Naive thymus-derived CD8-positive, alpha-beta T cell (primary cell): ENCODE data around the gene REEP3. TPM values are rescaled to one million over a fixed set of nuclear protein-coding genes. Genes with fewer than 3 reads are reported as not detected.
A peak's percentile ranks its signal among the peaks of the same experiment; 100 is the strongest.

ENCODE experiments used
- ATAC-seq, 2 donors: fragments of 150-1000 bp; cut with Tn5 transposase in 1 of 2; sonication (Bioruptor Pico), chemical (Tn5 transposase) in 1 of 2; 1 replicate in 1 of 2; 2 replicates in 1 of 2; pipeline ENCODE4 v1.10.0; 2021; ENCODE audit warnings: mild to moderate bottlenecking in 2 of 2, moderate library complexity in 2 of 2
- POLR2A ChIA-PET: fragments of 350-600 bp; sonication (Branson Sonifier 250); formaldehyde crosslinking; loops from one replicate; lab custom pipeline; 2021; ENCODE audit warnings: antibody characterized with exemption; lab: Charles Lee
- DNase-seq, 10 donors: peaks; one replicate each; pipeline versions ENCODE4 v3.0.0 to v3.0.0-alpha.2; 2020 to 2022
- H3K27ac Mint-ChIP-seq, 10 donors: one replicate each; pipeline ENCODE4 v1.8.0; 2020 to 2022; ENCODE audit warnings: mild to moderate bottlenecking in 10 of 10, mixed read lengths in 10 of 10, moderate library complexity in 4 of 10, inconsistent platforms in 1 of 10
- H3K27me3 Mint-ChIP-seq, 5 donors: one replicate each; pipeline ENCODE4 v1.8.0; 2021 to 2022; ENCODE audit warnings: mixed read lengths in 5 of 5
- H3K36me3 Mint-ChIP-seq, 3 donors: one replicate each; pipeline ENCODE4 v1.8.0; 2020 to 2022; ENCODE audit warnings: mixed read lengths in 3 of 3, mild to moderate bottlenecking in 2 of 3, inconsistent platforms in 1 of 3
- H3K4me1 Mint-ChIP-seq, 4 donors: one replicate each; pipeline ENCODE4 v1.8.0; 2021 to 2022; ENCODE audit warnings: mixed read lengths in 4 of 4
- H3K4me3 Mint-ChIP-seq, 10 donors: one replicate each; pipeline ENCODE4 v1.8.0; 2020 to 2022; ENCODE audit warnings: mild to moderate bottlenecking in 10 of 10, mixed read lengths in 10 of 10, moderate library complexity in 6 of 10, inconsistent platforms in 1 of 10
- H3K9me3 Mint-ChIP-seq, 9 donors: one replicate each; pipeline ENCODE4 v1.8.0; 2020 to 2022; ENCODE audit warnings: mixed read lengths in 9 of 9, mild to moderate bottlenecking in 3 of 9, inconsistent platforms in 1 of 9, moderate library complexity in 1 of 9
- polyA plus RNA-seq, 3 donors: library from polyadenylated mRNA; unstranded; fragments of 300-500 nt; fragmentation: Illumina TruSeq; gene quantifications; one replicate each; pipeline ENCODE4 v1.2.3, GENCODE V29; 2021
- total RNA-seq, 8 experiments: library from RNA in 2 of 8; stranded (reverse) in 2 of 8; gene quantifications; one replicate each; pipeline ENCODE4 v1.2.3 and lab custom pipeline; 2021 to 2026

REEP3 gene
- total and polyA plus RNA-seq, 5 experiments from 2014 or later: 3.8 to 10.7 (median 6.1) TPM

DNA sequence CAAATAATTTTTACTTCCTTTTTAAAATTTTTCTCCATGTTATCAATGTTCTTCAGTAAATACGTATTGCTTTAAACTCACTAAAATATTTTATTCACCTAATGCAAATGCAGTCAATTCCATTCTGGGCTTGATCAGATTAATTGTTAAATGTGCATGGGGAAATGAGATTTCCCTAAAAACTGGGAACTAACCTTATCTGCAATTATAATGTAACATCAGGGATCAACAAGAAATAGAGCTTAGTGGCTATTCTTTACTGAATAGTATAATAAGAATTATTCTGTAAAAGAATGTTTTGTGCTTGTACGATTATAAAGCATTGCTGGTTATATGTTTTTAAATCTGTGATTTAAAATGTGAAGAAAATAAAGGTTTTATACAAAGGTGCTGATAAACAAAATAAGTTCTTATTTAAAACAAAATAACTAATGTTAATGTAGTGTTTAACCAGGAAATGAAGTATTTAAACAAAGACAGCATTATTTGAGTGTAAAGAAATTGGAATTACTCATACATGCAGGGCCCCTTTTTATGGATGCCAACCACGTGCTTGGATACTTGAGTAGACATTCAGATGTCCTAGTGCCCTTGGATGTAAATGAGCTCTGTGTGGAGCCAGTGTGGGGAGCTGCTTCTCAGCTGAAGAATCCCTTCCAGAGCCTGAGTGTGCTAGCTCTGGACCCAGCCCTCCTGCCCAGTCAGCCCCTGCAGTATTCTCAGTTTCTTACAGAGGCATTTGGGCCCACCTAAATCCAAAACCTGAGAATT is 84.2 kb downstream of the REEP3 start:
- H3K9me3 Mint-ChIP-seq: no peaks in the 10 kb centered on the region
- no peaks in the 10 kb centered on the region for H3K27me3 Mint-ChIP-seq
- ATAC-seq (no peak), DNase-seq (no peak)
- peaks cover 0 to 10% (median 1%) of the 10 kb centered on the region in 4 donors for H3K4me1 Mint-ChIP-seq
- POLR2A ChIA-PET: interaction anchor here (0.6 to 0.7 kb wide), 2 partner anchors 15 to 472 kb away, joined by 3 read pairs; partner anchors contain the start of gene NRBF2
- H3K4me3 Mint-ChIP-seq: no peak overlapping the region
- H3K27ac Mint-ChIP-seq: no peak overlapping the region
- H3K36me3 Mint-ChIP-seq: peaks cover 0 to 11% (median 3%) of the 10 kb centered on the region in 3 donors

DNA sequence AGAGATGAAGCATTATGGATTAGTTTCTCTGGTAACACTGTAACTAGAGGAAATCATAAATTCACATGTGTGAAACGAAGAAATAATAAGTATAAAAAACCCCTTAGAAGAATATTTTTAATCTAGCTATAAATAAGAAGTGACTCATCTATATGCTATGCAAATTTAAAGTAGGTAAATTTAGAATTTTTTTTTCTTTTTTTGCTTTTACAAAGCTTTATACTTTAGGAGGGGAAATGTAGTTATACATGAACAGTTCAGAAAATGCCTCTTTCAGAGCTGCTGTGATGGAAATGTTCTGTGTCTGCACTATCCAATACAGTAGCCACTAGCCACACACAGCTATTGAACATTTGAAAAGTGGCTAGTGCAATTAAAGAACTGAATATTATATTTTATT is 87.3 kb downstream of the REEP3 start:
- Mint-ChIP-seq H3K36me3 (no peaks in the 10 kb centered on the region), H3K27me3 (no peaks in the 10 kb centered on the region), H3K4me3 (no peak overlapping the region), H3K4me1 (peaks cover 0 to 9% (median 1%) of the 10 kb centered on the region in 4 donors), H3K9me3 (no peaks in the 10 kb centered on the region), H3K27ac (no peak overlapping the region)
- no peak for ATAC-seq
- POLR2A ChIA-PET: no interaction called here
- DNase-seq: no peak

DNA sequence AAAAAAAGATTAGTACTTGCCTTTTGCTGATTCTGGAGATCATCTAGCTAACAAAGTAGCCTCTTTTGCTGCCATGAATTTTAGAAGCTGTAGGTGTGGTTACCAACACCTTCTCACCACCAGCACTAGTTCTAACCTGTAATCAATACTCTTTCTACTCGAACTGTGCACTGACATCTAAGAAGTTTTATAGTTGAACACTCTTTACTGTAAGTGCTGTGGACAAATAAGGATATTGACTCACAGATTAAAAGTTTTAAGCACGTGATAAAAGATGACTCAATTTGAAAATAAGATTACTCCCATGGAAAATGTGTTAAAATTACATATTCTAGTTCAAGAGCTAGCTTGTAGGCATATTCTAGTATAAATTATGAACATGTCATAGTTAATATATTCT is 89.9 kb downstream of the REEP3 start:
- H3K4me3 Mint-ChIP-seq: no peak overlapping the region
- peaks cover 0 to 5% (median 1%) of the 10 kb centered on the region in 4 donors for H3K4me1 Mint-ChIP-seq
- no peaks in the 10 kb centered on the region for H3K27me3 Mint-ChIP-seq
- ATAC-seq: no peak
- no peak for DNase-seq
- POLR2A ChIA-PET: no interaction called here
- no peaks in the 10 kb centered on the region for H3K9me3 Mint-ChIP-seq
- peaks cover 0 to 6% (median 3%) of the 10 kb centered on the region in 3 donors for H3K36me3 Mint-ChIP-seq
- H3K27ac Mint-ChIP-seq: no peak overlapping the region

DNA sequence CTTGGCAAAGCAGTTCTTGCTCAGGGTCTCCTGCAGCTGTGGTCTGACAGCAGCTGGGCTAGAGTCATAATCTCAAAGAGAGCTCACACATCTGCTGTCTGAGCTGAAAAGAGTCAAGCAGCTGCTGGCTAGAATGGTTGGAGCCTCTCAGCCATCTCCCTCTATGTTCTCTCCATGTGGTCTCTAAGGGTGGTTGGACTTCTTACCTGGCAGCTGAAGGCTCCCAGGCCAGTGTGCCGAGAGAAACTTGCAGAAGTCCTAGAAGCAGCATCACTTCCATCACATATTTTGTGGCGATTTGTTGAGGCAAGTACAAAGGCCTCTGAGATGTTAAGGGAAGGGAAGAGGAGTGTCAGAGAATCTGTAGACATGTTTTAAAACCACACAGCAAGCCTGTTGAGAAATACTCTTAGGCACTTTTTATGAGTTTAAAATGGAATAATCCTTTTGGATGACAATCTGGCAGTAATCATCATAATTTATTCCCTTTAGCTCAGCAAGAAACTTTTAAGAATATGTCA is 93.2 kb downstream of the REEP3 start:
- no peaks in the 10 kb centered on the region for H3K27me3 Mint-ChIP-seq
- POLR2A ChIA-PET: no interaction called here
- no peaks in the 10 kb centered on the region for H3K9me3 Mint-ChIP-seq
- ATAC-seq: no peak
- peaks cover 0 to 4% (median 2%) of the 10 kb centered on the region in 4 donors for H3K4me1 Mint-ChIP-seq
- DNase-seq: no peak
- H3K4me3 Mint-ChIP-seq: no peak overlapping the region
- H3K27ac Mint-ChIP-seq: peak overlapping the region in 2 of 10 donors; percentile 14 to 17
- H3K36me3 Mint-ChIP-seq: peaks cover 0 to 17% (median 3%) of the 10 kb centered on the region in 3 donors

DNA sequence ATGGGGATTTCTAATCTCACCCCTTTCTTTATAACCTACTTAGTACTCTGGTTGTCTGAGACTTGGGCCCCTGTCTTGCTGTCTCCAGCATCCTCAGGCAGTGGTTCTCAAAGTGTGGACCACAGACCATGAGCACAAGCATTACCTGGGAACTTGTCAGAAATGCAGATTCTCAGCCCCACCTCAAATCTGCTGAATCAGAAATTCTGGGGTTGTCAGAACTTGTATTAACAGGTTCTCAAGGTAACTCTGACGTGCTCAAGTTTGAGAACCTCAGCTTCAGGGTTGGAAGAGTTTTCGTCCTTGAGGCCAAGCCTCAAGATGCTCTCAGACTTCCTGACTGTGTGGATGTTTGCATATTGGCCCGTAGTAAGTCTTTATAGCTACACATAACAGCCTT is 97.4 kb downstream of the REEP3 start:
- peaks cover 0 to 27% (median 6%) of the 10 kb centered on the region in 3 donors for H3K36me3 Mint-ChIP-seq
- ATAC-seq (no peak), DNase-seq (no peak)
- H3K27me3 Mint-ChIP-seq: no peaks in the 10 kb centered on the region
- H3K4me3 Mint-ChIP-seq: no peak overlapping the region
- POLR2A ChIA-PET: no interaction called here
- no peaks in the 10 kb centered on the region for H3K9me3 Mint-ChIP-seq
- no peak overlapping the region for H3K27ac Mint-ChIP-seq
- peaks cover 0 to 4% (median 1%) of the 10 kb centered on the region in 4 donors for H3K4me1 Mint-ChIP-seq

DNA sequence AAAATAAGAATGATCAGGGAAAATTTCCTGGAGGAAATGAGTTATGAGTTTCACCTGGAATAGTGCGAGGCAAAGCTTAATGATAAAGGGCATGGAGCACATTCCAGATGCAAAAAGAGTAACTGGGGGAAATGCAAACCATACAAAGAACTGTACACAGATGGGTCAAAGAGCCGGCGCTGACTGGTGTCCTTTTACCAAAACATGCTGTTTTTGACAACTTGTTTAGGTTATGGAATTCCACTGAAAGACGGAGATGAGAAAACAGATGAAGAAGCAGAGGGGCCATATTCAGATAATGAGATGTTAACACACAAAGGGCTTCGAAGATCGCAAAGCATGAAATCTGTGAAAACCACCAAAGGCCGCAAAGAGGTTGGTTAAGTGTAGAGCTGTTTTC is 98.2 kb downstream of the REEP3 start:
- H3K27me3 Mint-ChIP-seq: no peaks in the 10 kb centered on the region
- H3K9me3 Mint-ChIP-seq: no peaks in the 10 kb centered on the region
- POLR2A ChIA-PET: interaction anchor here (0.6 kb wide), 1 partner anchor 1086 kb away, joined by 3 read pairs; no protein-coding TSS in a partner anchor
- H3K4me3 Mint-ChIP-seq: no peak overlapping the region
- no peak for ATAC-seq
- H3K36me3 Mint-ChIP-seq: peaks cover 0 to 27% (median 6%) of the 10 kb centered on the region in 3 donors
- peaks cover 0 to 4% (median 1%) of the 10 kb centered on the region in 4 donors for H3K4me1 Mint-ChIP-seq
- H3K27ac Mint-ChIP-seq: no peak overlapping the region
- no peak for DNase-seq

DNA sequence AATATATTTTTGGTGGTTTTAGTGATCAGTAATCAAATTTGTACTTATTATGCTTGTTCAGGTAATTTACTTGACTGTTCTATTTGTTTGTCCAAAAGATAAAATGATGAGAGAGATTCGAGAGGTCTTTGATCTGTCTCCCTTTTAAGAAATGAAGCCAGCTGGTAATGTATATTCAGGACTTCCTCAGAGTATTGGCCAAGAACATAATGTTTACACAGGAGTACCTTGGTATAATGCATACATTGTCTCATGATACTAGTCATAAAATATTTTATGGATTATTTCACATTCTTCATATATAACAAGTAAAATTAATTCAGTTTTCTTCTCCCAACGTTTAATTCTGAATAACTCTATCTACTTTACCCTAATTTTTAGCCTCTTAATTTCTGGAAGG is 100.9 kb downstream of the REEP3 start:
- POLR2A ChIA-PET: interaction anchor here (1.0 kb wide), 1 partner anchor 100 kb away, joined by 3 read pairs; no protein-coding TSS in a partner anchor
- Mint-ChIP-seq H3K9me3 (no peaks in the 10 kb centered on the region), H3K4me1 (peaks cover 0 to 3% (median 0%) of the 10 kb centered on the region in 4 donors), H3K27me3 (no peaks in the 10 kb centered on the region), H3K4me3 (no peak overlapping the region), H3K27ac (no peak overlapping the region), H3K36me3 (peaks cover 0 to 16% (median 3%) of the 10 kb centered on the region in 3 donors)
- ATAC-seq (no peak), DNase-seq (no peak)

DNA sequence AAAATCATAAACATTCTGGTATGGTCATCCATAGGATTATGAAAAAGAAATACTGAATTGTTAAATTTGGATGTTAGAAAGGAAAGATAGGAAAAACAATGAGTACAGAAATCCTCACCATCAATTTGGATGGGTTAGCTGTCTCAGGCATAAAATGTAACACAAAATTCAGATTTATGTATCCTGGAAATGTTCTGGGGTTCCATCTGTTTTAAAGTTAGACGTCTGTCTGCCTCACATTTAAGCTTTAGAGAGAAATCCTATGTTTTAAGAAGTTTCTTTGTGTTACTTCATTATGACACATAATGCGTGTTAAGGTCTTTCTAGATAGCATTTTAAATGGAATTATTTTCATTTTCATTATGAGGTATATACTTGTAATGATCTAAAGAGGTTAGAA is 103.5 kb downstream of the REEP3 start:
- no peaks in the 10 kb centered on the region for H3K9me3 Mint-ChIP-seq
- POLR2A ChIA-PET: no interaction called here
- DNase-seq (no peak), ATAC-seq (no peak)
- peaks cover 17 to 22% (median 19%) of the 10 kb centered on the region in 4 donors for H3K4me1 Mint-ChIP-seq
- no peaks in the 10 kb centered on the region for H3K27me3 Mint-ChIP-seq
- peaks cover 0 to 7% (median 3%) of the 10 kb centered on the region in 3 donors for H3K36me3 Mint-ChIP-seq
- H3K4me3 Mint-ChIP-seq: no peak overlapping the region
- no peak overlapping the region for H3K27ac Mint-ChIP-seq

DNA sequence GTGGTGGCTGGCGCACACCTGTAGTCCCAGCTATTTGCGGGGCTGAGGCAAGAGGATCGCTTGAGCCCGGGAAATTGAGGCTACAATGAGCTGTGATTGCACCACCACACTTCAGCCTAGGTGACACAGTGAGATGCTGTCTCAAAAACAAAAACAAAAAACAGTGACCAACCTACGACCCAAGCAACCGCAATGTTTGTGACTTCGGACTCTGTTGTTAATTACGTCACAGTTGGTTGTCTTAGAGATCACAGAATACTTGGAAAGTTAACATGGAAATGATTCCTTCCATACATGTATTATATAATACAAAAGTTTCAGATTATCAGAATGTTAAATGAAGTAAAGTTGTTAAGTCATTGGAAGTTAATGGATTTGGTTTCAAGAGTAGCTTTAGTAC is 106.2 kb downstream of the REEP3 start:
- no peaks in the 10 kb centered on the region for H3K27me3 Mint-ChIP-seq
- POLR2A ChIA-PET: interaction anchor here (2.2 kb wide), 2 partner anchors 105 to 461 kb away, joined by 5 to 6 read pairs; no protein-coding TSS in a partner anchor
- H3K4me1 Mint-ChIP-seq: peaks cover 18 to 34% (median 28%) of the 10 kb centered on the region in 4 donors
- ATAC-seq (no peak), DNase-seq (no peak)
- H3K9me3 Mint-ChIP-seq: no peaks in the 10 kb centered on the region
- H3K36me3 Mint-ChIP-seq: no peaks in the 10 kb centered on the region
- peak overlapping the region in 3 of 10 donors; percentile 34 to 95 (median 90) for H3K4me3 Mint-ChIP-seq
- peak overlapping the region in 1 of 10 donors; percentile 83 for H3K27ac Mint-ChIP-seq

DNA sequence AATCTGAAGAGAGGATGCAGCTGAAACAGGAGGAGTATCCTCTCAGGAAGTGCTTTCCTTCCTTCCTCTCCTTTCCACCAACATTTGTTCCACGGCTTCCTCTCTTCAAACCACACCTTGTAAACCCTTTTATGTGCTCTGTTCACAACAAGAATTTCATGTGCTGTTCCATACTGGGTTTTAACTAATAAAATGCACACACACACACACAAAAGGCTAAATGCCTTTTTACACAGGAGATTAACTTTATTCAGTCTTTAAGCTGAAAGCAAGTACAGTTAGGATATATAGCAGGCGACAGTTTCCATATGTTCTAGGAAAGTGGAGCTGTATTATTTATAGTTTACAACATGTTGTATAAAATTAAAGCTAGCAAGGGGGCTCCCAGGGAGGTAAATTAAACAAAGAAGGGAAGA is 106.7 kb downstream of the REEP3 start:
- Mint-ChIP-seq H3K36me3 (no peaks in the 10 kb centered on the region), H3K9me3 (no peaks in the 10 kb centered on the region), H3K4me1 (peaks cover 18 to 35% (median 28%) of the 10 kb centered on the region in 4 donors), H3K27ac (peak overlapping the region in 4 of 10 donors; percentile 11 to 83 (median 33)), H3K27me3 (no peaks in the 10 kb centered on the region), H3K4me3 (peak overlapping the region in 6 of 10 donors; percentile 8 to 95 (median 36))
- ATAC-seq (no peak), DNase-seq (no peak)
- POLR2A ChIA-PET: interaction anchor here (2.2 kb wide), 2 partner anchors 105 to 461 kb away, joined by 5 to 6 read pairs; no protein-coding TSS in a partner anchor

DNA sequence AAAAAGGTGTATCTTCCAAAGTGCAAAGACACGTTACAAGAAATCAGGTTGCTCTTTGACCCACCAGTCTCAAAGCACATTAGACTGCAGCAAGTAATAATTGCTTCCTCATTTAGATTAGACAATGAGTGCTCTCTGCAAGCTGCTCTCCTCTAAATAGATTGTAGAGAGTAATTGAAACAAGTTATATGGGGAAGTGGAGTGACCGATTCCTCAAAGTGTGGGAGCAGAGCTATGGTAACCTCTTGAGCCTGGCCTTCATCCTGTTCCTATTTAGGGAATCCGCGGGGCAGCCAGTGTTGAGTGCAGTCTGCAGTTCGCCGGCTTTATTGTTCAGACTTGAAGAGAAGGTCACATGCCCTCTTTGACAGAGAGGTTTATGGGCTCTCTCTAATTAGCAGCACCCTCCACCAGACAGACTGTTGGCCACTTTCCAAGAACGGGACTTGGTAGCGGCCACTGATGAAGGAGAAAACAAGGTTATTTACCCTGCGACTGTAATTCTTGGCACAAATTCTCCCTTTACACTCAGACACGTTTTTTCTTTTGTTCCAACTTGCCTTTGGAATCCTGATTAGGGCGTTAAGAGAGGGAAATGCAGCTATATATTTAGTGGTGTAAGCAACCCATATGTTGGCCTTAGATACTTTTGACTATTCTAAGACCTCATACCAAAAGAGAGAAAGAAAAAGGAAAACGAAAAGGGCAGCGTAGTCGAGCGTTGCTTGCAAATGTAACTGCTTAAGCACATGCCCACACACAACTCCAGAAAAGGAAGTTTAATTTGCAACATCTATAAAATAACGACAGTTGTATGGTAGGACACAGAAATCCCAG is 107.5 kb downstream of the REEP3 start:
- no peaks in the 10 kb centered on the region for H3K36me3 Mint-ChIP-seq
- H3K27me3 Mint-ChIP-seq: no peaks in the 10 kb centered on the region
- H3K4me1 Mint-ChIP-seq: peaks cover 18 to 35% (median 28%) of the 10 kb centered on the region in 4 donors
- H3K4me3 Mint-ChIP-seq: peak overlapping the region; percentile 85 to 98 (median 94)
- peak in 5 of 10 donors; percentile 6 to 25 (median 20) for DNase-seq
- H3K27ac Mint-ChIP-seq: peak overlapping the region; percentile 20 to 94 (median 83)
- POLR2A ChIA-PET: interaction anchor here (0.5 to 2.2 kb wide), 6 partner anchors 19 to 496 kb away, joined by 3 to 7 read pairs (median 6); partner anchors contain the start of gene NRBF2
- ATAC-seq: peak; percentile 11 to 19
- H3K9me3 Mint-ChIP-seq: no peaks in the 10 kb centered on the region
